Renal pelvis (tissue), 4 donors: ENCODE measurements around the gene ANO1. TPM values are rescaled to one million over a fixed set of nuclear protein-coding genes. Genes with fewer than 3 reads are reported as not detected.

Source experiments
- DNase-seq: peaks from one replicate; pipeline ENCODE4 v3.0.0-alpha.2; 2013
- polyA plus RNA-seq, 3 donors: library from polyadenylated mRNA; unstranded; fragments of 120-200 nt; gene quantifications; one replicate each; pipeline ENCODE4 v1.2.1, GENCODE V29; 2013; ENCODE audit not compliant: insufficient read length in 3 of 3

Gene ANO1
- polyA plus RNA-seq, 3 donors, result 13.1 to 16.8 (median 15.2) TPM

- no peak for DNase-seq
These were observed 35.7 kb downstream of the ANO1 start for GRCh38 chr11:70113801-70114200.

DNA sequence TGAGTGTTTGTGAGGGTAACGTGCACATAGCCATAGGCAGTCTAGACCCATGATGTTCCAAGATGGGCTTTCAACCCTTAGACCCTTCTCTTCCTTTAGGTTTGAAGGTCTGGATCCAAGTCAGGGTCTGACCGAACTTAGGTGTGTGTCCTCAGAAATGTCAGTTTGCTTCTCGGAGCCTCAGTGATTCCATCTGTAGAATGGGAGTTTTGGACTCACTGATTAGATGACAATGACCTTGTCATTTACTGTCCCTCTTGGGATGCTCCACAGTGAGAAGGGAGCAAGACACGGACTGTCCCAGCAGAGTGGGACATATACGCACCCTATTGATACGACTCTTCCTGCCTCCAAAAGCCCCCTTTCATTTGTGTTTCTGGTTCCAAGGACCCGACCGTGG is 37.7 kb downstream of the ANO1 start:
- no peak for DNase-seq

GRCh38 chr11:70116386-70117065 is 38.4 kb downstream of the ANO1 start:
- DNase-seq, result no peak

DNA sequence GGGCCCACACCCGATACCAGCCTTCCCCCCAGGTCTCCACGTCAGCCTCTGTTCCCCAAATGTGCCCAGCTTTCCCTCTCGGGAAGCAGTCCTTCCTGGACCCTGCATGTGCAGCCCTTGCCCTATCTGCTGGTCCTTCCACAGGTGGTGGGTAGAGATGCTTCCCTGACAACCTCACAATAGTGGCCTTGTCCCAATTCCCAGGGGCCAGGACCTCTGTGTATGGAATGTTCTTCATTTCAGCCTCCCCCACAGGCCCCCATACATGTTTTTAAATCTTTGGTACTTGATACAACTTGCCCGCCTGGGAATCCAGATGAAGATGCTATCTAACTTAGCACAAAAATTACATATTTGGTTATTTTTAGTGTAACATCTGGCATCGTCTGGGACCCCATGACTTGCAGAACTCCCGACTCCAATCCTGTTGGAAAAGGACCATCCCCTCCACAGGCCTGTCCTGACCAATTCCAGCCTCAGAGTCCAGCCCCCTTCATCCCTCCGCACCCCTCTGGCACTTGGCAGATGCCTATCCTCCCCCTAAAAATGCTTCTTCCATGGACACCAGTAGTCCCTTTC is 39.5 kb downstream of the ANO1 start:
- no peak for DNase-seq

DNA sequence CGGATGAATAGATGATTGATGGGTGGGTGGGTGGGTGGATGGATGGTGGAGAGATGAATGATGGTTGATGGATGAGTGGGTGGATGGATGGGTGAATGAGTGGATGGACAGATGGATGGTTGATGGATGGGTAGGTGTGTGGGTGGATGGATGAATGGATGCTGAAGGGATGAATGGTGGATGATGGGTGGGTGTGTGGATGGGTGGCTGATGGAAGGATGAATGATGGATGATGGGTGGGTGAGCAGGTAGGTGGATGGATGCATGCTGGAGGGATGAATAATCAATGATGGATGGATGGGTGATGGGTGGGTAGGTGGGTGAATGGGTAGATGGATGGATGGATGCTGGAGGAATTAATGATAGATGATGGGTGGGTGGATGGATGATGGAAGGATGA is 40.5 kb downstream of the ANO1 start:
- no peak for DNase-seq

DNA sequence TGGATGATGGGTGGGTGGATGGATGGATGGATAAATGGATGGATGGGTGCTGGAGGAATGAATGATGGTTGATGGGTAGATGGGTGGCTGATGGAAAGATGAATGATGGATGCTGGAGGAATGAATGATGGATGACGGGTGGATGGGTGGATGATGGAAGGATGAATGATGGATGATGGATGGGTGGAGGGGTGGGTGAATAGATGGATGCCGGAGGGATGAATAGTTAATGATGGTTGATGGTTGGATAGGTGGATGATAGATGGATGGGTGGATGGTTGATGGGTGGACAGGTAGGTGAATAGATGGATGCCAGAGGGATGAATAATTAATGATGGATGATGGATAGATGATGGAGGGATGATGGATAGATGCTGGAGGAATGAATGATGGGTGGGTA is 41.4 kb downstream of the ANO1 start:
- no peak for DNase-seq

DNA sequence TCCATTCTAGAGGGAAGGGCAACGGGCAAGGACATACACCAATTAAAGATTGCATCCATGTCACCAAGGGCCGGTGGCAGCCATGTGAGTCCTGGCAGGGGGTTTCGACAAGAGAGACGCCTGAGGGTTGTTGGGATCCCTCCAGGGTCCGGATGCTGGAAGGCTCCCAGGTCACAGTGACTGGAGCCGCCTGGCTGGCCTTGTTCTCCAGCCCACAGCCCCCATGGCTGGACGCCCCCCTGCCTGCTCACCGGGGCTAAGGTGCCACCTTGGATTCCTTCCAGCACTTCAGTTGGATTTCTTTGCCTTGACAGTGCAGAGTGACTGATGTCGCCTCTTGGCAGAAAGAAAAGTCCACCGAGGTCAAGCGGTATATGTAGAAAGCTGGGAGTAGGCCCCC is 42.6 kb downstream of the ANO1 start:
- DNase-seq, result no peak

DNA sequence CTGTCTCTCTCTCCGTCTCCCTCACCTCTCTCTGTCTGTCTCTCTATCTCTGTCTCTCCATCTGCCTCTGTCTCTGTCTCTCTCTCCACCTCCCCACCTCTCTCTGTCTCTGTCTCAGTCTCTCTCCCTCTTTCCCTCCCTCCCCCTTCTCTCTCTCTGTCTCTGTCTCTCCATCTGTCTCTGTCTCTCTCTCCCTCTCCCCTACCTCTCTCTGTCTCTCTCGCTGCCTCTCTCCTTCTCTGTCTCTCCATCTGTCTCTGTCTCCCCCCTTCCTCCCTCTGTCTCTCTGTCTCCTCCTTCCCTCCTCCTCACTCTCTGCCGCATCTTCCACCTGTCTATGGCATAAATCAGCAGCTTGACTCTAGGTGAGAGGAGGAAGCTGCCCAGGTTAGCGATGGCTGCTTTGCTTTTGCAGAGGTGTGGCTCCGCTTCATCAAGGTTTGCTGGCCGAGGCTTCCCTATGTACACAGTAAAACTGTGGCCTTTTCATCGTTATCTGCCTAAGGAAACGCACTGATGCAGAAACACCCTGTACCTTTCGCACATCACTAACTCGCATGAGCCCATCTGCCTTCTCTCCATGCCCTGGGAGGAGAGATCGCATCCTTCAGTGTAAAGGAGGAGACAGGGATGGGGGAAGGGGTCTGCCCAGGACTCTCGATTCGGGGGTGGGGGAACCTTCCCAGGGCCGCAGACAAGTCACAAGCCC is 44.5 kb downstream of the ANO1 start:
- no peak for DNase-seq

DNA sequence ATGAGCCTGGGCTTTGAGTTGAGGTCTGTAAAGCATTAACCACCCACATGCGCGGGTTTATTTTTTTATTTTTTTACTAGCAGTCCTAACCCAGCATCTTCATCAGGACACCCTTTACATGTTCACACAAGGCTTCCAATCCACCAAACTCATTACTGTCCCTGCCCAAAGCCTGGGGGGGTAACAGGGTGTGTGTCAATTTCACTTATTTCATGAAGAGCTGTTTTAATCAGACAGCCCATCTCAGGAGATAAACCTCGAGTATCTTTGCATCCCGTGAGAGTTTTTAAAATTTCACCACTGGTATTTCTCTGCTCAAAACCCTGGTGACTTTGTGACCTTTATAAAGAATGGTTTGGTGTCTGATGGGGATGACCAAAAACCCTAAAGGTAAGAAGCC is 45.6 kb downstream of the ANO1 start:
- DNase-seq, result no peak

GRCh38 chr11:70124321-70125000 is 46.3 kb downstream of the ANO1 start:
- DNase-seq, result no peak

- no peak for DNase-seq
These were observed 48.4 kb downstream of the ANO1 start for GRCh38 chr11:70126494-70126893.

- DNase-seq, result no peak
These were observed 49.7 kb downstream of the ANO1 start for GRCh38 chr11:70127653-70128434.

GRCh38 chr11:70128435-70128906 is 50.4 kb downstream of the ANO1 start:
- no peak for DNase-seq

DNA sequence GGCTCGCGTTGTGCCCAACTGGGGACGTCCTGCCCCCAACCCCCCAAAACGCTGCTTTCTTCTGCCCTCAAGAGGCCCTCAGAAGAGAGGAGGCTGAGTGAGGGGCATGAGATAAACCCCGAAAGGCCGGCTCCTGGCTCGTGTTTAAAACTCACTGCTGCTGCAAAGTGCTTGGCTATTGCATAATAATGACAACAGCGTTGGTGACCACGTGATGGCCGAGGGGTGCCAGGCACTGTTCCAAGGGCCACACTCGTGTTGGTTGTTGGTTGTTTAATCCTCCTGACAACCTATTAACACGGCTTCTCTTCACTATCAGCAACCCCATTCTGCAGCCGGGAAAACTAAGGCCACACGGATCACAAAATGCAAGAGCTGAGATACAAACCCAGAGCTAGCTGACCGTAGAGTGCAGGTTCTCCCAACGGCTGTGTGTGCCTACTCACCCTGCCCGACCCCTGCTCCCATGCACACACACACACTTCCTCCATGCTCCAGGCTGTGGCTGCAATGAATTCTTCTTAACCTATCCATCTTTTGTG is 51.0 kb downstream of the ANO1 start:
- DNase-seq, result no peak

GRCh38 chr11:70130636-70131035 is 52.5 kb downstream of the ANO1 start:
- no peak for DNase-seq

DNA sequence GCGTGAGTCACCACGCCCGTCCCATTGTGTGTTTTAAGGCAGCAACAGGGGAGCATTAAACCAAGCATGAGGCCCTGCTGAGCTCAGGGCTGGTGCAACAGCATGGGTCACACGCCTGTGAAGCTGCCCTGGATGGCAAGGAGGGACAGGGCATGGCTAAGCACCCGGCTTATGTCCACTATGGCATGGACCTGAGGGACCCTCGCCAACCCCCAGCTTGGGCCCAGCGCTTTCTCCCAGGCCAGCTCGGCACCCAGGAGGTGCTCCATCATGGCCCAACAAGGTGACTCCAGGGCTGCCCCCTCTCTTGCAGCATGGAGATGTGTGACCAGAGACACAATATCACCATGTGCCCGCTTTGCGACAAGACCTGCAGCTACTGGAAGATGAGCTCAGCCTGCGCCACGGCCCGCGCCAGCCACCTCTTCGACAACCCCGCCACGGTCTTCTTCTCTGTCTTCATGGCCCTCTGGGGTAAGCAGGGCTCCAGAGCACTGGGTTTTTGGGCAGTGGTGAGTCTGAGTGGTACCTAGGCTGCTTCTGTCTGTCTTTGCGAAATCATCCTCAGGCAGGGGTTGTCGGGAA is 53.6 kb downstream of the ANO1 start:
- DNase-seq, result no peak

DNA sequence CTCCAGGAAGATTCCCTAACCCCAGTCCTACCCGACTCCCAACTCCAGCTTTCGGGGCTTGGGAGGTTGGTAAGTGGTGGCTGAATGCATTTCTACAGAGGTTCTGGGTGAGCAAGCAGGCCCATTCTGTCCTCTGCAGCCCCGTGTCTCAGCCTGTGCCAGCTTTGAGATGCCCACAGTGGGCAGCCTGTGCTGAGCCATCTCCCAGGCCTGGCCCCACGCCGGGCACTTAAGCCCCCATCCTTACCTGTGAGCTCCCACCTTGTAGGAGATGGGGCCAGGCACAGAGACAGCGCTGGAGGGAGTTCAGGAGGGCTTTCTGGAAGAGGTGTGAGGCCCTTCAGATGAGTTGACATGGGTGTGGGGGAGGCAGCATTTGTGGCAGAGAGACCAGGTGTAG is 54.5 kb downstream of the ANO1 start:
- DNase-seq, result no peak

GRCh38 chr11:70133771-70134335 is 55.7 kb downstream of the ANO1 start:
- no peak for DNase-seq

DNA sequence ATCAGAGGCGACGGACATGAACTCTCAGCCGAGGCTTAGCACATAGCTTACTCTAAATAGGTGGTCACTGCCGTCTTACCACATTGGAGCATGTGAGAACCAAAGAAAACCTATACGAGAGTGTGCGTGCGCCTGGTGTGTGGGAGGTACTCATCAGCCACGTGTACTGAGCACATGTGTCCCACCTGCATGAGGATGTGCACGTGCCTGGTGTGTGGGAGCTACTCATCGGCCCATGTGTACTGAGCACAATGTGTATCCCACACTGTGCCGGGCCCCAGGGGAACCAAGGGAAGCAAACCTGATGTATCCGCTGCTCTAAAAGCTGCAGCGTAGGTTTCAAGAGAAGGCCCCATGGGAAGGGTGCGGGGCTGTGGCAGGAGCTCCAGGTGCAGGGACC is 56.4 kb downstream of the ANO1 start:
- no peak for DNase-seq

DNA sequence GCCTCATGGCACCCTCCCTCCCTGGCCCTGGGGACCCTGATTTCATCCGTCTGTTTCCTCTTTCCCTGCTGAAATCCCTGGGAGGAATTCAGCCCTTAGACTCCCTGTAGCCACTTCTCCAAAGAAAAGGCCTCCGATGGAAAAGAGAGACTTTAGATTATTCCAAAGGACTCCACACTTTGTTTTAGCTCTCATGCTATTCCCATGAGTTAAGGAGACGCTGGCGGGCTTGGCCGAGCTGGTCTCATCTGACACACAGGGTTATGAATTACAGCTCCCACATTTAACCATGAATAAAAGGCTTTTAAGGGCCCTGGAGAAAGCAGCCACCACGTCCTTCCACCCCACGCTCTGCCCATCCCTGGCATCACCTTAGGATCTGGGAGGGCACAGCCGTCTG is 57.0 kb downstream of the ANO1 start:
- no peak for DNase-seq

- no peak for DNase-seq
These were observed 57.5 kb downstream of the ANO1 start for GRCh38 chr11:70135625-70136059.
